GM12864 (cell line): Measurements from ENCODE around the gene PITPNM3.

Experiments used
- DNase-seq: peaks from one replicate; pipeline ENCODE4 v3.0.0-alpha.2; 2011; ENCODE audit warnings: low read depth
- H3K4me3 ChIP-seq: 2 replicates; pipeline ENCODE4 v1.5.1; 2011; ENCODE audit warnings: mild to moderate bottlenecking, low read depth, low read length, control low read depth
- CTCF ChIP-seq: IDR thresholded peaks from 2 replicates; pipeline ENCODE4 v1.5.1; 2011; ENCODE audit warnings: low read depth, mild to moderate bottlenecking, moderate library complexity, low read length, control low read depth, inconsistent platforms; ENCODE audit errors: missing control alignments

The PITPNM3 gene

GRCh38 chr17:6523809-6524355 is 32.5 kb downstream of the PITPNM3 start:
- TF ChIP-seq CTCF = no peak
- no peak for DNase-seq
- no peak overlapping the region for H3K4me3 ChIP-seq

- DNase-seq = no peak
- no peak overlapping the region for H3K4me3 ChIP-seq
- TF ChIP-seq CTCF = no peak
Observed at GRCh38 chr17:6523330-6523729, 33.0 kb downstream of the PITPNM3 start.

GRCh38 chr17:6521586-6521985 is 34.8 kb downstream of the PITPNM3 start:
- no peak overlapping the region for H3K4me3 ChIP-seq
- no peak for TF ChIP-seq CTCF
- no peak for DNase-seq

- DNase-seq = no peak
- TF ChIP-seq CTCF = no peak
- H3K4me3 ChIP-seq = no peak overlapping the region
Observed at GRCh38 chr17:6517062-6517461, 39.3 kb downstream of the PITPNM3 start.

- H3K4me3 ChIP-seq = no peak overlapping the region
- no peak for TF ChIP-seq CTCF
- DNase-seq = no peak
Observed at GRCh38 chr17:6514371-6514770, 42.0 kb downstream of the PITPNM3 start.

GRCh38 chr17:6512552-6512951 is 43.8 kb downstream of the PITPNM3 start:
- DNase-seq = no peak

More at GRCh38 chr17:6512552-6512951, 43.8 kb downstream of the PITPNM3 start:
- H3K4me3 ChIP-seq = no peak overlapping the region
- TF ChIP-seq CTCF = no peak
